ENCODE results near the gene GRIK4. TPM values are rescaled to one million over a fixed set of nuclear protein-coding genes. Genes with fewer than 3 reads are reported as not detected.

Gene GRIK4
- total and polyA plus RNA-seq, 9 of the 15 experiments (the other 6 are each of a cell fraction or from before 2014, with no cell fraction given) = not detected

DNA sequence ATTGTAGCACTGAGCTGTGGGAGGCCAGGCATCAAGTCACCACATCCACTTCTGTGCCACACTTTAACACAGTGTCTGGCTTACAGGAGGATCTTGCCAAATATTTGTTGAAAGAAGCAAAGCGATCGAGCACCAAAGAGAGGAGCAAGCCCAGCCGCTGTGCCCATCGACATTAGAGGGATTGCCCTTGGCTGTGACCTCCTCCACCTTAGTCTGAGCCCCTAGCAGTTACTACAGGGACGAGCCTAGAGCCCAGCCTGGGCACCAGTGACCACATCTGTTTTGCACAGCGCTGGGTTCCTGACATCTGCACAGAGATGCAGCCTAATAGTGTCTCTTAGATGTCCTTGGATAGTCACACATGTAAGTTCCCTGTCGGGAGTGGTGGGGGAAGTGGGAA, 17.7 kb downstream of the GRIK4 start:
- no peak overlapping the region for H3K4me3 ChIP-seq
- H3K36me3 ChIP-seq (ENCODE audit: control insufficient read depth, insufficient read depth, low read length) = no peaks in the 10 kb centered on the region
- intact Hi-C loops (cut with micrococcal nuclease) (no loop called here), in situ Hi-C loops (cut with MboI) (loop anchor here (10.0 kb wide), 1 partner anchor 1066 kb away; no protein-coding TSS in a partner anchor)
- H3K4me1 ChIP-seq (replicated peaks in 1 of 2; ENCODE audit: control insufficient read depth in 2 of 2, insufficient read depth in 2 of 2, low read length in 2 of 2) = no peaks in the 10 kb centered on the region
- ATAC-seq (peak; percentile 73), DNase-seq (ENCODE audit: extremely low read depth in 1 of 4, low spot score in 3 of 4) (no peak), FAIRE-seq (no peak)
- H3K27ac ChIP-seq (ENCODE audit: extremely low read depth, low read depth, low read length) = no peak overlapping the region
- ChIA-PET POLR2A (interaction anchor here (0.7 kb wide), 1 partner anchor 10 kb away, joined by 4 read pairs; no protein-coding TSS in a partner anchor), CTCF (ENCODE audit: low intra/inter-chr PET ratio) (no interaction called here)
- peaks cover 15% of the 10 kb centered on the region; the same call in 1 of the 2 replicates for H4K20me1 ChIP-seq (replicated peaks; ENCODE audit: control insufficient read depth, insufficient read depth, low read length)
- peaks cover 38 to 86% of the 10 kb centered on the region in 2 experiments; a peak in 4 of 5 replicates for H3K27me3 ChIP-seq (ENCODE audit: control insufficient read depth in 2 of 2, insufficient read depth in 2 of 2, low read length in 2 of 2)
- no TSS peak for BruUV-seq (replicated peaks)
- WGBS (ENCODE audit: insufficient coverage, low coverage, missing lambda C conversion rate) = 13% methylated on average over 7 of the region's 7 CpGs
- H3K9me1 ChIP-seq (ENCODE audit: control insufficient read depth, insufficient read depth, low read length) = no peaks in the 10 kb centered on the region
- H2AFZ ChIP-seq (ENCODE audit: low read depth, low read length) = no peak overlapping the region
- no peak overlapping the region for H3K4me2 ChIP-seq (ENCODE audit: insufficient read depth, low read length)
- no peaks in the 10 kb centered on the region for H3K79me2 ChIP-seq (ENCODE audit: control insufficient read depth, insufficient read depth, low read length)
- peak overlapping the region in 1 of 2 experiments; percentile 43; a peak in 1 of 4 replicates for H3K9ac ChIP-seq (ENCODE audit: insufficient read depth in 1 of 2, low read depth in 2 of 2, low read length in 2 of 2)
- no peaks in the 10 kb centered on the region for H3K9me3 ChIP-seq (replicated peaks; ENCODE audit: control insufficient read depth, insufficient read depth, low read depth, low read length)
- TF ChIP-seq, protein P1, sequence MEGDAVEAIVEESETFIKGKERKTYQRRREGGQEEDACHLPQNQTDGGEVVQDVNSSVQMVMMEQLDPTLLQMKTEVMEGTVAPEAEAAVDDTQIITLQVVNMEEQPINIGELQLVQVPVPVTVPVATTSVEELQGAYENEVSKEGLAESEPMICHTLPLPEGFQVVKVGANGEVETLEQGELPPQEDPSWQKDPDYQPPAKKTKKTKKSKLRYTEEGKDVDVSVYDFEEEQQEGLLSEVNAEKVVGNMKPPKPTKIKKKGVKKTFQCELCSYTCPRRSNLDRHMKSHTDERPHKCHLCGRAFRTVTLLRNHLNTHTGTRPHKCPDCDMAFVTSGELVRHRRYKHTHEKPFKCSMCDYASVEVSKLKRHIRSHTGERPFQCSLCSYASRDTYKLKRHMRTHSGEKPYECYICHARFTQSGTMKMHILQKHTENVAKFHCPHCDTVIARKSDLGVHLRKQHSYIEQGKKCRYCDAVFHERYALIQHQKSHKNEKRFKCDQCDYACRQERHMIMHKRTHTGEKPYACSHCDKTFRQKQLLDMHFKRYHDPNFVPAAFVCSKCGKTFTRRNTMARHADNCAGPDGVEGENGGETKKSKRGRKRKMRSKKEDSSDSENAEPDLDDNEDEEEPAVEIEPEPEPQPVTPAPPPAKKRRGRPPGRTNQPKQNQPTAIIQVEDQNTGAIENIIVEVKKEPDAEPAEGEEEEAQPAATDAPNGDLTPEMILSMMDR (IDR thresholded peaks at IDR 0.05 in 2 of 3, conservative IDR thresholded peaks at IDR 0.05 in 1 of 3; ENCODE audit: insufficient read depth in 2 of 3, low read depth in 1 of 3, low read length in 3 of 3) = 0 out of 6 replicates have a peak, but pooled peaks of 1 of the 3 experiments have one; percentile 11
- no peak for TF ChIP-seq MAFG (tag; conservative IDR thresholded peaks at IDR 0.05)
- no peak for TF ChIP-seq POLR2G (IDR thresholded peaks at IDR 0.05; ENCODE audit: low read depth, low read length)
- no peak for TF ChIP-seq POU5F1 (IDR thresholded peaks at IDR 0.05; ENCODE audit: borderline replicate concordance, low read depth, low read length, partially characterized antibody)

All from K562 (cell line).